ENCODE results near the gene CTNNA3.

DNA sequence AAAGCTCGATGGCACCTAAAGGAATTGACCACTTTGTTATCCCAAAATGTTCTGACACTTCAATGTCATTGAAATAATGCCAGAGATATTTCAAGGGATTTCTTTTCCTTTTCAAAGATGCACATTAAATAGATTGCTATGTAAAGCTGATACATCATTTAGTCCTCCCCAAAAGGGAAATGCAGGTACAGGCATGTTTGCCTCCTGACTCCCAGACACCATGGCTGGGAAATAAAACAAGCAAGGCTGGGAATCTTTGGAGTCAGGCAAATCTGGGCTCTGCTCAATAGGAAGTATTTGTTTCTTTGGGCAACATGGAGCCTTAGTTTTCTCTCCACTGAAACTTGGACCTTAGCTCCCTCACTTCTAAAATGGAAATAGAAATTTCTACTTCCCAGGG lies 1000.9 kb downstream of the CTNNA3 start:
- TF ChIP-seq, protein P1, sequence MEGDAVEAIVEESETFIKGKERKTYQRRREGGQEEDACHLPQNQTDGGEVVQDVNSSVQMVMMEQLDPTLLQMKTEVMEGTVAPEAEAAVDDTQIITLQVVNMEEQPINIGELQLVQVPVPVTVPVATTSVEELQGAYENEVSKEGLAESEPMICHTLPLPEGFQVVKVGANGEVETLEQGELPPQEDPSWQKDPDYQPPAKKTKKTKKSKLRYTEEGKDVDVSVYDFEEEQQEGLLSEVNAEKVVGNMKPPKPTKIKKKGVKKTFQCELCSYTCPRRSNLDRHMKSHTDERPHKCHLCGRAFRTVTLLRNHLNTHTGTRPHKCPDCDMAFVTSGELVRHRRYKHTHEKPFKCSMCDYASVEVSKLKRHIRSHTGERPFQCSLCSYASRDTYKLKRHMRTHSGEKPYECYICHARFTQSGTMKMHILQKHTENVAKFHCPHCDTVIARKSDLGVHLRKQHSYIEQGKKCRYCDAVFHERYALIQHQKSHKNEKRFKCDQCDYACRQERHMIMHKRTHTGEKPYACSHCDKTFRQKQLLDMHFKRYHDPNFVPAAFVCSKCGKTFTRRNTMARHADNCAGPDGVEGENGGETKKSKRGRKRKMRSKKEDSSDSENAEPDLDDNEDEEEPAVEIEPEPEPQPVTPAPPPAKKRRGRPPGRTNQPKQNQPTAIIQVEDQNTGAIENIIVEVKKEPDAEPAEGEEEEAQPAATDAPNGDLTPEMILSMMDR (IDR thresholded peaks at IDR 0.05; ENCODE audit: extremely low read depth in 1 of 2, insufficient read depth in 1 of 2, low read depth in 1 of 2, low read length in 2 of 2): no peak
- no peak for TF ChIP-seq POLR2AphosphoS5 (IDR thresholded peaks at IDR 0.05; ENCODE audit: insufficient read depth, low read depth, low read length)
- TF ChIP-seq POLR2A (IDR thresholded peaks at IDR 0.05; ENCODE audit: low read depth, low read length): no peak
- TF ChIP-seq EZH2 (IDR thresholded peaks at IDR 0.05; ENCODE audit: borderline replicate concordance, low read depth, low read length, severe bottlenecking): no peak
- no peak for TF ChIP-seq FOS (IDR thresholded peaks at IDR 0.05; ENCODE audit: borderline replicate concordance, insufficient read depth, low read length)
- TF ChIP-seq, protein P2, sequence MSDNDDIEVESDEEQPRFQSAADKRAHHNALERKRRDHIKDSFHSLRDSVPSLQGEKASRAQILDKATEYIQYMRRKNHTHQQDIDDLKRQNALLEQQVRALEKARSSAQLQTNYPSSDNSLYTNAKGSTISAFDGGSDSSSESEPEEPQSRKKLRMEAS (IDR thresholded peaks at IDR 0.05; ENCODE audit: insufficient read depth, insufficient read length): no peak
- TF ChIP-seq JUN (IDR thresholded peaks at IDR 0.05; ENCODE audit: borderline replicate concordance, insufficient read depth, insufficient read length, low read depth): no peak
